Panc1 (cell line): ENCODE results near the gene THRB.

Experiments
- CTCF ChIP-seq: fragments of 450-650 bp; IDR thresholded peaks from 2 replicates; pipeline ENCODE4 v1.5.1; 2017; ENCODE audit warnings: mild to moderate bottlenecking
- POLR2AphosphoS5 ChIP-seq: IDR thresholded peaks from 2 replicates; pipeline ENCODE4 v1.6.1; 2012; ENCODE audit warnings: mild to moderate bottlenecking, low read depth, low read length, moderate library complexity
- SIN3A ChIP-seq: IDR thresholded peaks from 2 replicates; pipeline ENCODE4 v1.6.1; 2012; ENCODE audit warnings: low read depth, mild to moderate bottlenecking, low read length, moderate library complexity, borderline replicate concordance; ENCODE audit not compliant: insufficient read depth

GRCh38 chr3:24343084-24343783, 151.4 kb downstream of the THRB start:
- TF ChIP-seq CTCF (no peak), POLR2AphosphoS5 (no peak), SIN3A (no peak)
